H1 (cell line): Measurements from ENCODE around the gene VSX1. TPM values are rescaled to one million over a fixed set of nuclear protein-coding genes. Genes with fewer than 3 reads are reported as not detected.

Source experiments
- CTCF ChIA-PET: fragments of 300-600 bp; sonication (Branson Sonifier 250); formaldehyde crosslinking; loops from one replicate; lab custom pipeline; 2021; ENCODE audit not compliant: partially characterized antibody; lab: Charles Lee
- POLR2A ChIA-PET: fragments of 300-600 bp; sonication (Branson Sonifier 250); formaldehyde crosslinking; loops from one replicate; lab custom pipeline; 2021; ENCODE audit warnings: inconsistent platforms; ENCODE audit not compliant: partially characterized antibody; lab: Charles Lee
- DNase-seq, 2 experiments: peaks; one replicate each; pipeline versions ENCODE4 v3.0.0 to v3.0.0-alpha.2; 2010 to 2022; ENCODE audit warnings: low spot score in 2 of 2, low read depth in 1 of 2, mixed read lengths in 1 of 2
- FAIRE-seq: peaks from 2 replicates; lab custom pipeline; 2011; peaks lifted over from hg19 to GRCh38; lab: Jason Lieb, UNC
- H2AFZ ChIP-seq: 2 replicates; pipeline ENCODE4 v1.8.1; 2012; ENCODE audit warnings: low read length, inconsistent platforms
- H2AK5ac ChIP-seq: 2 replicates; pipeline ENCODE4 v1.6.1; 2013; ENCODE audit warnings: low read depth, low read length
- H2BK120ac ChIP-seq: replicated peaks from 2 replicates; pipeline ENCODE3; 2013; ENCODE audit warnings: low read depth, low read length, inconsistent platforms
- H2BK12ac ChIP-seq: 2 replicates; pipeline ENCODE4 v1.6.1; 2013; ENCODE audit warnings: low read depth, low read length
- H2BK15ac ChIP-seq: 2 replicates; pipeline ENCODE4 v1.6.1; 2013; ENCODE audit warnings: low read length
- H2BK20ac ChIP-seq: 2 replicates; pipeline ENCODE4 v1.6.1; 2013; ENCODE audit warnings: low read length
- H2BK5ac ChIP-seq: 2 replicates; pipeline ENCODE4 v1.6.1; 2013; ENCODE audit warnings: low read depth, low read length
- H3K14ac ChIP-seq: 2 replicates; pipeline ENCODE4 v1.6.1; 2013; ENCODE audit warnings: inconsistent platforms; ENCODE audit not compliant: insufficient read length
- H3K18ac ChIP-seq: 2 replicates; pipeline ENCODE4 v1.6.1; 2013; ENCODE audit warnings: low read length; ENCODE audit errors: extremely low read depth
- H3K23ac ChIP-seq: 2 replicates; pipeline ENCODE4 v1.6.1; 2013; ENCODE audit warnings: inconsistent platforms; ENCODE audit not compliant: insufficient read length
- H3K23me2 ChIP-seq: 2 replicates; pipeline ENCODE4 v1.6.1; 2013; ENCODE audit warnings: low read depth, low read length
- H3K27ac ChIP-seq: 2 replicates; pipeline ENCODE4 v1.6.1; 2011; ENCODE audit warnings: low read depth, low read length, inconsistent platforms
- H3K27me3 ChIP-seq, 4 experiments: replicated peaks in 1 of 4; 1 replicate in 1 of 4; 2 replicates in 3 of 4; pipeline versions ENCODE4 v1.6.1 to v1.8.1; 2011 to 2013; ENCODE audit warnings: low read length in 3 of 4, mild to moderate bottlenecking in 3 of 4, inconsistent platforms in 2 of 4, mixed read lengths in 2 of 4, moderate library complexity in 1 of 4; ENCODE audit not compliant: control insufficient read depth in 3 of 4, insufficient read depth in 3 of 4; ENCODE audit errors: extremely low read depth in 1 of 4
- H3K36me3 ChIP-seq, 4 experiments: 2 replicates each; pipeline versions ENCODE4 v1.6.1 to v1.8.1; 2011 to 2013; ENCODE audit warnings: mild to moderate bottlenecking in 4 of 4, low read length in 3 of 4, moderate library complexity in 2 of 4, control low read depth in 1 of 4, inconsistent platforms in 1 of 4; ENCODE audit not compliant: insufficient read depth in 4 of 4, control insufficient read depth in 2 of 4
- H3K4ac ChIP-seq: replicated peaks from 2 replicates; pipeline ENCODE3; 2013; ENCODE audit warnings: low read length, low read depth, mixed read lengths, inconsistent platforms; ENCODE audit not compliant: insufficient read length
- H3K4me1 ChIP-seq, 4 experiments: replicated peaks in 1 of 4; 1 replicate in 1 of 4; 2 replicates in 3 of 4; pipeline versions ENCODE4 v1.6.1 to v1.8.1; 2011 to 2013; ENCODE audit warnings: low read length in 3 of 4, inconsistent platforms in 2 of 4, mixed read lengths in 1 of 4; ENCODE audit not compliant: insufficient read depth in 4 of 4, control insufficient read depth in 3 of 4
- H3K4me2 ChIP-seq, 2 experiments: 2 replicates each; pipeline versions ENCODE4 v1.6.1 to v1.8.1; 2011 to 2013; ENCODE audit warnings: low read depth in 2 of 2, low read length in 2 of 2, control low read depth in 1 of 2, inconsistent platforms in 1 of 2, mild to moderate bottlenecking in 1 of 2; ENCODE audit not compliant: insufficient read depth in 1 of 2
- H3K4me3 ChIP-seq, 4 experiments: fragments of 200-600, 300-600 bp in 1 of 4; sonication (generic), shearing (Covaris generic), sonication (Bioruptor Twin) in 1 of 4; 2 replicates each; pipeline versions ENCODE4 v1.5.1 to v1.8.1; 2011 to 2016; ENCODE audit warnings: low read length in 4 of 4, low read depth in 3 of 4, control low read depth in 2 of 4, inconsistent platforms in 2 of 4, mild to moderate bottlenecking in 2 of 4, mixed read lengths in 1 of 4, moderate library complexity in 1 of 4; ENCODE audit not compliant: insufficient read depth in 2 of 4; ENCODE audit errors: extremely low read depth in 1 of 4
- H3K56ac ChIP-seq: replicated peaks from 2 replicates; pipeline ENCODE3; 2013; ENCODE audit warnings: low read depth, mild to moderate bottlenecking, mixed read lengths, low read length, inconsistent platforms; ENCODE audit not compliant: insufficient read length
- H3K79me1 ChIP-seq: 2 replicates; pipeline ENCODE4 v1.6.1; 2013; ENCODE audit warnings: low read depth, low read length, control low read depth
- H3K79me2 ChIP-seq, 2 experiments: 2 replicates each; pipeline versions ENCODE4 v1.6.1 to v1.8.1; 2012 to 2013; ENCODE audit warnings: low read length in 2 of 2, mild to moderate bottlenecking in 2 of 2, inconsistent platforms in 1 of 2; ENCODE audit not compliant: insufficient read depth in 2 of 2, control insufficient read depth in 1 of 2
- H3K9ac ChIP-seq, 4 experiments: replicated peaks in 1 of 4; 1 replicate in 1 of 4; 2 replicates in 3 of 4; pipeline versions ENCODE4 v1.6.1 to v1.8.1; 2011 to 2013; ENCODE audit warnings: low read depth in 3 of 4, low read length in 3 of 4, control low read depth in 2 of 4, mild to moderate bottlenecking in 2 of 4, moderate library complexity in 2 of 4, inconsistent platforms in 1 of 4; ENCODE audit errors: extremely low read depth in 1 of 4
- H3K9me3 ChIP-seq, 2 experiments: 2 replicates each; pipeline versions ENCODE4 v1.6.1 to v1.8.1; 2012 to 2013; ENCODE audit warnings: mild to moderate bottlenecking in 2 of 2, moderate library complexity in 2 of 2, control low read depth in 1 of 2, inconsistent platforms in 1 of 2, low read depth in 1 of 2, low read length in 1 of 2, mixed read lengths in 1 of 2; ENCODE audit not compliant: insufficient read depth in 2 of 2
- H4K20me1 ChIP-seq, 2 experiments: replicated peaks in 1 of 2; 2 replicates each; pipeline versions ENCODE3 to v1.8.1; 2011 to 2013; ENCODE audit warnings: inconsistent platforms in 2 of 2, low read length in 2 of 2, mild to moderate bottlenecking in 1 of 2; ENCODE audit not compliant: insufficient read depth in 2 of 2, control insufficient read depth in 1 of 2
- H4K5ac ChIP-seq: 2 replicates; pipeline ENCODE4 v1.6.1; 2013; ENCODE audit warnings: low read length, low read depth, mixed read lengths, inconsistent platforms; ENCODE audit not compliant: insufficient read length
- H4K8ac ChIP-seq: 2 replicates; pipeline ENCODE4 v1.8.0; 2013; ENCODE audit warnings: mild to moderate bottlenecking, moderate library complexity, low read length, inconsistent platforms; ENCODE audit not compliant: insufficient read depth; ENCODE audit errors: extremely low read depth
- H4K91ac ChIP-seq: replicated peaks from 2 replicates; pipeline ENCODE3; 2013; ENCODE audit warnings: low read length, mixed read lengths, inconsistent platforms; ENCODE audit not compliant: insufficient read length
- TEAD4 ChIP-seq: IDR thresholded peaks from 2 replicates; pipeline ENCODE4 v1.6.1; 2012; ENCODE audit warnings: low read depth, low read length, inconsistent platforms, mixed read lengths
- WGBS, 2 experiments: shearing (Covaris generic) in 1 of 2; methylation state at CpG; one replicate each; pipeline versions ENCODE4 v1.1.6 to v1.1.7; 2013 to 2015; ENCODE audit warnings: low lambda C conversion rate in 2 of 2, mixed read lengths in 2 of 2, inconsistent platforms in 1 of 2, low coverage in 1 of 2, missing lambda C conversion rate in 1 of 2; ENCODE audit not compliant: insufficient replicate concordance in 2 of 2, insufficient coverage in 1 of 2, insufficient read length in 1 of 2; ENCODE audit errors: extremely low coverage in 1 of 2, missing lambda C conversion rate in 1 of 2; 5-methylcytosine and 5-hydroxymethylcytosine counted together
- polyA plus RNA-seq, 7 experiments: library from polyadenylated mRNA; depleted of rRNA in 3 of 7; stranded (reverse) in 5 of 7; unstranded in 2 of 7; fragments of >200 nt in 5 of 7; fragments of 200-250 nt in 2 of 7; gene quantifications; 1 replicate in 5 of 7; 2 replicates in 1 of 7; 4 replicates in 1 of 7; pipeline versions ENCODE4 v1.2.1 to v1.2.3, GENCODE V29; 2011 to 2013; ENCODE audit warnings: missing spikeins in 2 of 7, mixed read lengths in 2 of 7
- total RNA-seq: library from RNA; stranded (reverse); fragmentation: NEBNext Ultra II Directional; extraction: Animal tissue kit (Norgen Biotek cat#: 25700); gene quantifications from 2 replicates; pipeline ENCODE4 v1.2.1, GENCODE V29; 2021

Gene VSX1
- total and polyA plus RNA-seq, 2 of the 8 experiments (the other 6 are each of a cell fraction or from before 2014, with no cell fraction given): 0.14 TPM; not detected in 1

DNA sequence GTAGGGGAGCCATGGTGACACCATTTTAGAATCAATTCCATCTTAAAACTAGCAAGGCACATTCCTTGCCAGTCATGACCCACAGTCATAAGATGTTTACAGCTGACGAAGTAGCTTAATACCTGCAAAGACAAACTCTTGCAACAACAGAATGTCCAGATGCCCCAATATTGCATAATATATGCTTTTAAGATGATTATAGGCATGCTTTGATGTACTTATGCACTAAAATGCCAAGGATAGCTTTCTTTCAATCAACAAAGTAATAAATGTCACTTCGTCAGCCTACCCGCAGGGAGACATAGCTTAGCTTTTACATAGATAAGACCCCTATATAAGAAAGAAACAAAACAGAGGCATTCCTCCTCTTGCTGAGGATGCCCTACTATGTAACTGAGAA, 50.7 kb downstream of the VSX1 start:
- no peaks in the 10 kb centered on the region for H3K79me2 ChIP-seq
- no peak overlapping the region for H2BK12ac ChIP-seq
- no peak overlapping the region for H3K14ac ChIP-seq
- no peak overlapping the region for H2BK20ac ChIP-seq
- peaks cover 0 to 5% (median 1%) of the 10 kb centered on the region in 4 experiments; a peak in 3 of 7 replicates for H3K4me1 ChIP-seq
- no peak overlapping the region for H4K8ac ChIP-seq
- no peak overlapping the region for H3K23ac ChIP-seq
- H4K5ac ChIP-seq: no peak overlapping the region
- H3K36me3 ChIP-seq: no peaks in the 10 kb centered on the region
- no peak for TF ChIP-seq TEAD4
- H3K9ac ChIP-seq: no peak overlapping the region
- H3K4me2 ChIP-seq: no peak overlapping the region
- H3K56ac ChIP-seq: no peak overlapping the region
- no peak overlapping the region for H3K18ac ChIP-seq
- H2BK5ac ChIP-seq: no peak overlapping the region
- no peak overlapping the region for H4K91ac ChIP-seq
- H3K79me1 ChIP-seq: no peaks in the 10 kb centered on the region
- no peak overlapping the region for H2AK5ac ChIP-seq
- peaks cover 0 to 5% of the 10 kb centered on the region in 2 experiments; a peak in 1 of 4 replicates for H3K9me3 ChIP-seq
- H3K27ac ChIP-seq: no peak overlapping the region
- 79% methylated on average over 3 of the region's 3 CpGs; no CpG with 5 or more reads in 1 of the 2 experiments for WGBS, 2 experiments
- CTCF ChIA-PET: interaction anchor here (0.7 to 1.1 kb wide), 3 partner anchors 16 to 46 kb away, joined by 3 read pairs; no protein-coding TSS in a partner anchor
- H3K4me3 ChIP-seq: no peak overlapping the region
- no peak overlapping the region for H2BK15ac ChIP-seq
- no peak overlapping the region for H3K4ac ChIP-seq
- no peaks in the 10 kb centered on the region for H4K20me1 ChIP-seq
- FAIRE-seq: no peak
- no peak for DNase-seq
- POLR2A ChIA-PET: no interaction called here
- no peaks in the 10 kb centered on the region for H3K23me2 ChIP-seq
- H2AFZ ChIP-seq: no peak overlapping the region
- no peaks in the 10 kb centered on the region; a peak in 1 of 7 replicates for H3K27me3 ChIP-seq
- no peak overlapping the region for H2BK120ac ChIP-seq
